ENCODE data around the gene CDH4.

CDH4 gene

DNA sequence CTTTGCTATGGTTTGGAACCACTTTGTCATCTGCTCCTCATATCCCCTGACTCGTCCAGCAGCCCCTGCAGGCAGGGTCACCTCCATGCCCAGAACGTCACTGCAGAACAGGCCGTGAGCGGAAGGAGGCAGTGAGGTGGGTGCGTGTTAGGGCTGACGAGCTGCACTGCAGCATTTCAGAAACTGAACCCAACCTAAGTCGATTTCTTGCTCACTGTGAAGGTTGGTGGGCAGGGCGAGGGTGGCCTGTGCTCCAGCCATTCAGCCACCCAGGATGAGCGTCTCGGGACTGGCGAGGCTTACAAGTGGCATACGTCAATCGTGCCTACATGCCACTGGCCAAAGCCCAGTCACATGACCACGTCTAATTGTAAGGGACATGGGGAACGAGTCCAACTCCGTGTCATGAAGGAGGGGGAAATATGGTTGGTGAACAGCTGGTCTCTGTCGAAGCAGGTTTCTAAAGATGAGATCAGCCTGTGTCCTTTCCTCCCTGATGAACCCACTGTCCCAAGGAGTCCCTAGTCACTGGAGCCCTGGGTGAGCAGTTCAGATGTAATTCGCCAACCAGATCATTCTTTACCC, 524.5 kb downstream of the CDH4 start:
- no peak for DNase-seq (ENCODE audit: low read depth, low spot score)

DNA sequence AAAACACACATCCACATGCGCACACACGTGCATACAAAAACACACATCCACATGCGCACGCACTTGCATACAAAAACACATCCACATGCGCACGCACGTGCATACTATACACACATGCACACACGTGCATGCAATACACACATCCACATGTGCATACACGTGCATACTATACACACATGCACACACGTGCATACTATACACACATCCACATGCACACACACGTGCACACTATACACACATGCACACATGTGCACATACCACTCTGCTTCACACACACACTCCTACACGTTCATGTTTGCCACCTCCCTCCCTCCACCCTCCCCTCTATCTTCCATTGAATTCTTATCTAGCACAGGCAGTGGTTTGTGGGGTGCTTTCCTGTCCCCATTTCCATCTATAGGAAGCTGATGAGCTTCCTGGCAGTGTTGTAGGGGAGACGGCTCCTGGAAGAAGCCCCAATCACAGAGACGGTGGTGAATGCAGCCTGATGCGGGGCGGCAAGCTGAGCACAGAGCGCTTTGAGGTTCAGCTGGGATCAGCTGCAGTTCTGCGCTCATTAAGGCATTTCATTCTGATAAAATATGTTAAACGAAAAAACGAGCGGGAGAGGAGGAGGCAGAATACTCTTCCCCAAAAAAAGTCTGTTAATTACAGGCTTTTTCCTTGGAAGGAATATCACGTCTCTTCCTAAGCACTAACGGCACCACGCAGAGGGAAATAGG, 525.9 kb downstream of the CDH4 start:
- DNase-seq (ENCODE audit: low read depth, low spot score) = no peak

DNA sequence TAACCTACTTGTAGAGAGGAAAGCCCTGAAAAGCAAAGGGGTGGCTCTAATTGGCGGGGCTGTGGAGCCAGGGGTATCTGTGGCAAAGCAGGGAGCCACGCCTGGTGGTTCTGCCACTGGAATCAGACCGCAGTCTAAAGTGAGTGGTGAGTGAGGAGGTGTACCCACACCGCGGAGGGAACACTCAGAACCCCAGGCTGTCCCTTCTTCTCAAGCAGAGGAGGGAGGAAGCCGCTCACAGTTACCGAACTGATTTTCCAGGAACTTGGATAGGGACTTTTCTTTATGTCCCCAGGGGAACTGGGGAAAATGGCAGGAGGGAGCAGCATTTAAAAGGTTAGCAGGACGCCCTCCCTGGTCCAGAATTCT, 526.4 kb downstream of the CDH4 start:
- no peak for DNase-seq (ENCODE audit: low read depth, low spot score)

DNA sequence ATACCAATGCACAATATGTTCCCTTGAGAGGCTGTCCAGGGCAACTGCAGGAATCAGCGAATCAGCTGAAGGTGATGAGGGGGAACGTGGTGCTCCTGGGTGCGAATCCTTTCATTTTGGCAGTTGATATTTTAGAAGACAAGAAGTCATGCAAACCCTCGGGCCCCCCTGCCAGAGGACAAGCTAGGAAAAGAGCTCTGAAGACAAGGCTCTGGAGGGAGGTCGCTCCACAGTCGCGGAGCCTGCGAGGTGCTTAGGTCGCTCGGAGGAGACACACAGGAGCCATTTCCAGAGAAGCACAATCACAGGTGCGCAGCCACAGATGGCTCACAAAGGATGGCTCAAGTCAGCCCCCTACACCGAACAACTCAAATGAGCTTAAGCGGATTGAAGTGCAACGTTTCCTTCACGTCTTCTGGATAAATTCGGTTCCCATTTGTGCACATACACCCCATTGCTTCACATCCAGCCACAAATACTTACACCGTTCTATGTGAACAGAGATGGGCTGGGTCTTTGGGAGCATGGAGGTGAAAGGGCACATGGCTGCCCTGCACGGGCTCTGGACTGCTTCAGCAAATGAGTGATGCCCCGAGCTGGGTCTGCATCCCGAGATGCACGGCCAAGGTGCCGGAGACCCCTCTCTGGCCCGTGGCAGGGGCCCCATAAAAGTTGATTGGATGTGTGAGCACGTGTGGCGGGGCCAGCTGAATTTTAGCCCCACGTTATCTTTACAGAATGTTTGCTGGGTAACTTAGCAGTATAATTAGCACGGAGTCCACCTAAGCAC, 527.3 kb downstream of the CDH4 start:
- DNase-seq (ENCODE audit: low read depth, low spot score) = no peak

DNA sequence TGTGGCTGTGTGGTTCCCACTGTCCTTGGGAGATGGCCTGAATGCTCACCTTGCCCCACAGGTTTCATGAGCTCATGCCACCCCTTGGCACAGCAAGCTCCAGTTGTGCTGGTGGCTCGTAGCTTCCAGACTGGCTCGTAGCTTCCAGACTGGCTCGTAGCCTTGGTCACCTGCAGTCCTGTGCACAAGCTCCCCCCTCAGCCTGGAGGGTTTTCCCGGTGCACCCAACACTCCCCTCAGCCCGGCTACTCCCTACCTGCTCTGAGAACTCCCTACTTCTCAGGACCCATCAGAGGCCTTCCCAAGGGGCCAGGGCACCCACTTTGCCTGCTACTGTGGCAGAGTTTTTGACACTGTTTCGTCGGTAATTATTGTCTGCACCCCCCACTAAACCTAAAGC, 528.0 kb downstream of the CDH4 start:
- no peak for DNase-seq (ENCODE audit: low read depth, low spot score)

DNA sequence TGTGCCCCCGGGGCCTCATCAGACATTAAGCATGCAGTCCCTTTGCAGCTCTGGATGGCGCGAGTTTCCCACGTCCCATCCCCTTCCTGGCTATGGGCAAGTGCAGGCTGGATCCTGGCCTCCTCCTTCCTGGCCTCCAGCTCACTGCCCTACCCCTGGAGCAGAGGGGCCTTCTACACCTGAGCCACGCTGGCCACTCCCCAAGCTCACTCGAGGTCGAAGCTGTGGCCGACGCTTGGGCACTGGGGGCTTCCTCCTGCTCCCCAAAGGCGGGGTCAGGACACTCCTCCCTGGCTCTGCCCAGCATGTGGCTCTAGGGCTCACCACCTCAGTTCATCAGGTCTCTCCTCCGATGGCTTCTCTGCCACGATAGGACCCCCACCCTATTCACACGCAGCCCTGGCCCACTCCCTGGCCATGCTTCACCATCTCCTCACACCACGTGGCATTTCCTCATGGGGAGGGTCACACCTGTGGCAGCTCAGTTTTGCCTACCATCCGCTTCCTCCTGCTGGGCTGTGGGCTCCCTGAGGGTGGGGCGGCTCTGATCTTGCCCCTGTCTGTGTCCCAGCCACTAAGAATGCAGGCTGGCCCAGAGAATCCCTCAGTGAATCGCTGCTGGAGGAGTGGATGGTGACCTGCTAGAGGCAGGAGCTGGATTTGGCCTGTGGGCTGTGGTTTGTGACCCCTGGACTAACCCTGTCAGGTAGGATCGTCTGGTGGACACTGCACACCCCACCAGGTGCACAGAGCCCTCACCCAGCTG, 532.9 kb downstream of the CDH4 start:
- no peak for DNase-seq (ENCODE audit: low read depth, low spot score)

DNA sequence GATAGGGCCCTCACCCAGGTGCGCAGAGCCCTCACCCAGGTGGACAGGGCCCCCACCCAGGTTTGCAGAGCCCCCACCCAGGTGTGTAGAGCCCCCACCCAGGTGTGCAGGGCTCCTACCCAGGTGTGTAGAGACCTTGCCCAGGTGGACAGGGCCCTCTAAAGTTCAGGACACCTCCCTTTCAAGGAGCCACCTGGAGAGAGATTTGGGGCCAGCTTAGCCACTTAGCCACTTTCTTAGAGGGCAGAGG, 533.4 kb downstream of the CDH4 start:
- no peak for DNase-seq (ENCODE audit: low read depth, low spot score)

DNA sequence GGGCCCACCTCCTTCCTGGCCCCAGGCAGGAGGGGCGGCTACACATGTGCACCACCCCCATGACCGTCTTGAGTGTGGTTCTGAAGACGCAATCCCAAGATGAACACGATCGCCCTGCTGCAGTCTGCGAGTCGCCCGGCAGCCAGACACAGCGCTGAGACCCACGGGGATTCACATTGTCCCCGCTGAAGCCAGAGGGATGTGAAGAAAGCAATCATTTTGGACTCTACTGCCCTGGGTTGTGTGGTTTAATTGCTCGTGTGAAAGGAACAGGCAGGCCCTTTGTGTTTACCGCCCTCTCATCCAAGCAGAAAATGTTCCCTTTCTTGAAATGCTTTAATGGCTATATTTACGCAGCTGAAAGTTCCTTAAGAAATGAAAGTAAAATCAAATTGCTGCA, 534.2 kb downstream of the CDH4 start:
- no peak for DNase-seq (ENCODE audit: low read depth, low spot score)

DNA sequence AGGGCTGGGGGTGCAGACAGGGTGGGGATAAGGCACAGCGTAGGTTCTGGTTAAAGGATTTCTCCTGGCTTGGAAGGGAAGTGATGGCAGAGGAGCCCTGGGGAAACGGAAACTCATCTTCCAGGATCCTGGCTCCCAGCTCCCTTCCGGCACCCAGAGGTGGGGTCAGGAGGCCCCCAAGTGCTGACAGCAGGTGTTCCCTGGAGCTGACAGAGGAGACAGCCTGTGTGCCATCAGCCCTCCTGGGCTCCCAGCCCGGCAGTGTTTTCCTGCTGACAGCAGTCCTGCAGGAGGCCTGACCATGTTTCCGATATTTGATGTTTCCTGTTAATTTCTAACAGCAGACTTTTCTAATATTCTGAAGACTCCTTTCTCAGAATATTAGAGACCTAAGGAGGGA, 536.3 kb downstream of the CDH4 start:
- no peak for DNase-seq (ENCODE audit: low read depth, low spot score)

DNA sequence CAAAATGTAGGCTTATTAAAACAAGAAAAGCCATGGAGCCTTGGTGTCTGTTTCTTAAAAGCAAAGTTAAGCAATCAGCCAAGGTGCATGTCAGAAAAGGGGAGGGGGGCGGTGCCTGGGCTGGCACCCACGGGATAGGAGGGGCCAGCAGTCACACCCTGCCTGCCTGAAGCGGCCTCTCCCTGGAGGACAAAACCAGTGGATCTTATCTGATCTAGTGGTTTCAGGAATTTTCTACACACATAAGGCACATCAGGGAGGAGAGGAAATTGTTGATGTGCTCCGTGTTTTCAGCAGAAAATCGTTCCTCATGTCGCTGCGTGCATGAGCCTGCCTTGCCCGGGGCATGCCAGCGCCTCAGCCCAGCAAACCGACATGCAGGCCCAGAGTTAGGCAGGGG, 537.3 kb downstream of the CDH4 start:
- DNase-seq (ENCODE audit: low read depth, low spot score) = no peak

DNA sequence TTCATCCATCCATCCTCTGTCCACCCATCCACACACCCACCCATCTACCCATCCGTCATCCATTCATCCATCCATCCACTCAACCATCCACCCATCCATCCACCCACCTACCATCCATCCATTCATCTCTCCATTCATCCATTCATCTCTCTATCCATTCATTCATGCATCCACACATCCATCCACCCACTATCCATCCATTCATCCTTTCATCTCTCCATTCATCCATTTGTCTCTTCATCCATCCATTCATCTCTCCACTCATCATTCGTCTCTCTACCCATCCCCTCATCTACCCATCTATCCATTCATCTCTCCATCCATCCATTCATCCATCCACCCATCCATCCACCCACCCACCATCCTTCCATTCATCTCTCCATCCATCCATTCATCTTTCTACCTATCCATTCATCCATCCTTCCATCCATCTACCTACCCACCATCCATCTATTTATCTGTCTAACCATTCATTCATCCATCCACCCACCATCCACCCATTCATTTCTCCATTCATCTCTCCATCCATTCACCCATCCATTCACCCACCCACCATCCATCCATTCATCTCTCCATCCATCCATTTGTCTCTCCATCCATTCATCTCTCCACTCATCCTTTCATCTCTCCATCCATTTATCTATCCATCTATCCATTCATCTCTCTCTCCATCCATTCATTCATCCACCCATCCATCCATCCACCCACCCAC, 538.2 kb downstream of the CDH4 start:
- DNase-seq (ENCODE audit: low read depth, low spot score) = no peak

DNA sequence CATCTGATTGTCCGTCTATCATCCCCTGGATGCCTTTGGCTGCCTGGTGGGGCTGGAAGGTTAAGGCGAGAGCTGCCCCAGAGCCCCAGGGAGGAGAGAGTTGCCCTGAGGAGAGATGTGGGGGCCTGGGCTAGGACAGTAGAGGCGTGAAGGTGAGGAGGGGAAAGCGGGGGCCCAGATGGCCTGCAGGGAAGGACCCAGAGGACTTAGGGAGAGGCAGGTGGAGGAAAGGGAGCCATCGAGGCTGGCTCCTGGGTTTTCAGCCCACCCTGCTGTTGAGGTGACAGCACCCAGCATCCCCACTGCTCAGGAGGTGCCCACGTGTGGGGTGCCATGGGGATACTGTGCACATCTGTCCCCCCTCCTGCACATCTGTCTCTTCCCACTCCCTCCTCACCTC, 539.9 kb downstream of the CDH4 start:
- no peak for DNase-seq (ENCODE audit: low read depth, low spot score)

DNA sequence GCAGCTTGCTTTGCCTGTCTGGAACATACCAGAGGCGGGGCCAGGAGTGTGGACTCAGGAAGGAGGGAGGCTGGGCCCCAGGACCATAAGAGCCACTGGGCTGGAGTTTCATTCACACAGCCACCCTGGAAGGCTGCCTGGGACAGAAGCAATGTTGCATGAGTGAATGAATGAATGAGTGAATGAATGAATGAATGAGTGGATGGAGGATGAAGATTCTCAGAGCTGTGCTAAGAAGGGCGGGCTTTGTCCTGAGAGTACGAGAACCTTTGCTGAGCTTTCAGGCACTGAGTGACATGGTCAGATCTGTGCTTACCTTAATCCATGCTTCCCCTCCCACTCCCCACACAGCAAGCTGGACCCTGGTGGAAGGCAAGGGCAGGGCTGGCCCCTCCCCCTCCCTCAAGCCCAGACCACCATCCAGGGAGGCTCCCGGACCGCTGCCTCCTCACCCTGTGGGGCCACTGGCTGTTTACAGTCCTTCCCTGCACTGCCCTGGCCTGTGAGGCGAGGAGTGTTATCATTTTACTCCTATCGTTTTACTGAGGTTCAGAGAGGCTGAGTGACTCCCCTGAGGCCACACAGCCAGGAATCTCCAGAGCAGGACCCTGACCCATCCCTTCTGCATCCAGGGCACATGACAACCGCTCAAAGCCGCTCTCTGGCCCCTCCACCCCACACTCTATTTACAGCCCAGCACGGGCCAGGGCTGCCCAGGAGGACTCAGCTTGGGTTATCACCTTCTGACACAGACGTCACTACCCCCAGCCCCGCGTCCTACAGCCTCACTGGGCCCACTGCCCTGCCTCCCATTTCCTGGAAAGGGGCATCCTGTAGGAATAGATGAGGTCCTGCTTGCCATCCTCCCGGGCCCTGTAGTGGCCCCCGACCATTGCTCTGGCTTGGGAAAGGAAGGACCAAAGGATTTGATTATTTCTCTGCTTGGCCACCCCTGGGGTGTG, 543.9 kb downstream of the CDH4 start:
- DNase-seq (ENCODE audit: low read depth, low spot score) = no peak

DNA sequence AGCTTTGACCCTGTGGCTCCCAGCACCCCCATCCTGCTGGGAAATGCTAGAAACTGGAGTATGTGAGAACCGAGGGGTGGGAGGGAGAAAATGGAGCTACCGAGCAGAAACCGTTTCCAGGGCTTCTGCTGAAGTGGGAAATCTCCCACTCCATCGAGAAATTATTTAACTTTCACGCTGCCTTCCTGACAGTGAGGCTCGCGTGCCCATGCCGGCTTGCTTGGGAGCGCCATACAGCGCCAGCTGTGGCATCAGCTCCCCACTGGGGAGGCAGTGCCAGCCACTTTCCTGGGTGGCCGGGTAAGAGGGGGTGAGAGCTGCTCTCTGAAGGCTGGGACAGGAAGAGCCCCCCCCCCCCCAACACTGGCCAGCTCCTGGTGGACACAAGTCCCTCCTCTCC, 544.7 kb downstream of the CDH4 start:
- no peak for DNase-seq (ENCODE audit: low read depth, low spot score)

DNA sequence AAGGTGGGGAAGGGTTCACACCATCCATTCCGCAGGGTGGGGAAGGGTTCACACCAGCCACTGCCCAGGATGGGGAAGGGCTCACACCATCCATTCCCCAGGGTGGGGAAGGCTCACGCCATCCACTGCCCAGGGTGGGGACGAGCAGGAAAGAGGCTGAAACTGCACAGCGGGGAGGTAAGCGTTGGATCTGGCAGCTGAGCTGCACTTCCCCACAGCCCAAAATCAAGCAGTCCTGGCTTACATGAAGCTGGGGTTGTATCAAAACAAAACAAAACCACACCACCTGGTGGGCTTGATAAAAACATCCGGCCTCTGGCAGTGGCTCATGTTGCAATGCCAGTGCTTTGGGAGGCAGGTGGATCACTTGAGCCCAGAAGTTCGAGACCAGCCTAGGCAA, 545.1 kb downstream of the CDH4 start:
- DNase-seq (ENCODE audit: low read depth, low spot score) = no peak

DNA sequence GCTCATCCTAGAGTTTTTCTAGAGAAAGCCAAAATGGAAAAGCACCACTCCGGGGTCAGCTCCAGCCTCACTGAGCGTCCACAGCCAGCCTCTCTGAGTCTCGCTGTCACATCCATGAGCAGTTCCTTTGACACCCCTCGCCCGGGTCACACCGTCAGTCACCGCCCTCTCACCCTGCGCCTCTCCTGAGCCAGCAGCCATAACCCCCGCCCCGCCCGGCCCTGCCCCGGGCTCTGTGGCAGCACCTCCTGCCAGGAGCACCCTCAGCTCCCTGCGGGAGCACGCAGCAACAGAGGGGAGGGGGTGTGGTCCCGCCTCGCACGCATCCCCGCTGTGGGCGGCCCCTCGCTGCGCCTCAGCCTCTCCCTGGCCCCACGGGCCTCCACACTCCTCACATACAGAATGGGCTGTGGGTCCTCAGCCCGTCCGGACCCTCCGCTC, 545.9 kb downstream of the CDH4 start:
- DNase-seq (ENCODE audit: low read depth, low spot score) = no peak

DNA sequence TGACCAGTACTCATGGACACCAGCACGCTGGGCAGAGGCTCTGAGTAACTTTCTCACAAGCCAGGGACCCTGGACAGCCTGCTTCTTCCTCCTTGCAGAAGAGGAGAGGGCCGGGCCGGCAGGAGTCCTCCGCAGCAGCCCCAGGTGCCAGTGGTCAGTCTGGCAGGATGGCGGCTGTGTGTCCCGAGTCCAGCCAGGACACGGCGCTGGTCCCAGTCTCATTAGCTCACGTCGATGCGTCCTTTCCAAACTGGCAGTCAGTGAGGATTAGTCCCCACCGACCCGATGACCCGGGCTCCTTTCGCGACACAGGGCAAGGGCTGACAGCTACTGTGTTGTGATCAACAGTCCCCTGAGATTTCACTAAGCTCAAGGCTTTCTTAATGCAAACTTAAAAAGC, 546.6 kb downstream of the CDH4 start:
- no peak for DNase-seq (ENCODE audit: low read depth, low spot score)

DNA sequence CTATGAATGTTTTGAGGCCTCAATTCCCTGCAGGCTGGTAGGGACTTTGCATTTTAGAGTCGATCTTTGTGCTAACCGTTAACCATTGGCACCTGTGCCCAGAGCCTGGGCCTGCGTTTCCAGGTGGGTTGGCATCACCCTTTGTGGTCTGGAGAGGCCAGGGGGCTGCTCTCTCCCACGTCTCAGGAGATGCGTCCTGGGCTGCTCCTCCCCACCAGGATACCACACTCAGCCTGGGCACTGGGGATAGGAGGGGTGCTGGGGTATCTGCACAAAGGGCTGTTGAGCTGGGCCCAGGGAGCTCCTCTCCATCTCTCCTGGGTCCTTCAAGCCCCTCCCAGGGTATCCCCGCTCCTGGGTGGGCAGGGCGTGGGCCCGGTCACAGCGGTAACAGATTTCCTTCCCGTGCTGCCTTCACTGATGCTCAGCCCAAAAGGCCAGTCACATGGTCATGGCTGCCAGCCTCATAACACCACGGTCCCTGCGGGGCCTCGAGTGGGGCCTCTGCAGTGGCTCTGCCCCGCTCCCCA, 547.4 kb downstream of the CDH4 start:
- no peak for DNase-seq (ENCODE audit: low read depth, low spot score)

DNA sequence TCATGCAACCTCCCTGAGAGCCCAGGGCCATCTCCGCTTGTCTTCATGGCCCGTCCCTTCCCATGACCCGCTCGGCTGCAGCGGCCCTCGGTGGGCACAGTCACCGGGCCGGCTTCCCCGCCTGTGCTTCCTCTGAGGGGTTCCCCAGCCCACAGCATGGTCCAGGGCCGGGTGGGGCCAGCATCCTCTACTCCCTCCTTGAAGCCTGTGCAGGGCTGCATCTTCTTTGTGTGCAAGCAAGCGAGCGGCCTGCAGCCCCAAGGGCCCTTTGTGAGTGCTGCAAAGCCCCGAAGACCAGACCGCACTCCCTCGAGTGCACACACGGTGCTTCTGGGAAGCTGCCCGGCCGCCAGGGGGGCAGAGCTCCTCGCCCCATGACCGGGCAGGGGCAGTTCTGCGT, 547.9 kb downstream of the CDH4 start:
- no peak for DNase-seq (ENCODE audit: low read depth, low spot score)

DNA sequence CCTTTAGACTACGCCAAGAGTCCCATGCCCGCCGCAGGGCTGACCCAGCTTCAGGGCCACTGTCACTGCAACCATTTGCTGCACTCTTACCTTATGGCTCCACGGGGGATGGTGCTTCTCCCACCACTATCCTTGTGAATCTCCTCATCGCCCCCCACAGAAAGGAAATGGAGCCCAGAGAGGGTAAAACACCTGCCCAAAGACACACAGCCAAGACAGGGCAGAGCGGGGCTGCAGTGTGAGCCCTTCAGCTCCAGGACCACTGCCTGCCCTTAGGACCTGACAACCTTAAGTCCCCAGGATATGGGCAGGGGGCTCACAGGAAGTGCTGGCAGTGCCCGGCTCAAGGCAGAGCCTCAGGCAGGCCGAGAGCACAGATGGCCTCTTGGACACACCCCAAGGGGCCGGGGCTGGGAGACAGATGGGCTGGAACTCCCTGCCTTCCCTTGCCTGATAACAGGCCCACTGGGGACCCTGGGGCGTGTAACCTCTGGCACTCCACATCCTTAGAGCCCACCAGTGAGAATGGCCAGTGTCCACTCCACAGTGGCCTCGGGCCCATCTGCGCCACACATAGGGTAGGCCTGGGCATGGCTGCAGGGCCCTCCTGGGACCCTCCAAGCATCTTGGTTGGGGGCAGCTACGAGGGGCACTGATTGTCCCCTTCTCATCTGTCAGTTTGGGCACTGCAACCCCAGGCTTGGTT, 548.5 kb downstream of the CDH4 start:
- DNase-seq (ENCODE audit: low read depth, low spot score) = no peak
